Measurements from ENCODE around the gene LARGE1.

The LARGE1 gene

GRCh38 chr22:33707581-33707980, 212.7 kb downstream of the LARGE1 start:
- no peak for DNase-seq

GRCh38 chr22:33706100-33706499, 214.2 kb downstream of the LARGE1 start:
- DNase-seq = no peak

DNA sequence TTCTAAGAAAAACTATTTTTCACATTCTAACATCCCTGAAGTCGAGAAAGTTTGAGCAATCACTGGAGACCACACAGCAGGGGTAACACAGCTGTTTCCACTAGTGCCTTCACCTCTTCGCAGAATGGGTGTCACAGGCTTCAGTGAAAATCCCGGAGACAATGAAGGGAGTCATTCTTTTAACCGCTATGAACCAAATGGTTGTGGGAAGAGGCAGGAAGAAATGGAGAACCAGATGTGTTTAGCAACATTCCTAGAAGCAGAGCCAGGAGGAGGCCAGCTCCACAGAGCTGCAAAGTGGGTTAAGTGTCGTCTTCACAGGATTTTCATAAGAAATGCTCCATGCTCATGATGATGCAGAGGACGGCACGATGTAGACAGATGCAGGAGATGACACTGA, 221.1 kb downstream of the LARGE1 start:
- no peak for DNase-seq

DNA sequence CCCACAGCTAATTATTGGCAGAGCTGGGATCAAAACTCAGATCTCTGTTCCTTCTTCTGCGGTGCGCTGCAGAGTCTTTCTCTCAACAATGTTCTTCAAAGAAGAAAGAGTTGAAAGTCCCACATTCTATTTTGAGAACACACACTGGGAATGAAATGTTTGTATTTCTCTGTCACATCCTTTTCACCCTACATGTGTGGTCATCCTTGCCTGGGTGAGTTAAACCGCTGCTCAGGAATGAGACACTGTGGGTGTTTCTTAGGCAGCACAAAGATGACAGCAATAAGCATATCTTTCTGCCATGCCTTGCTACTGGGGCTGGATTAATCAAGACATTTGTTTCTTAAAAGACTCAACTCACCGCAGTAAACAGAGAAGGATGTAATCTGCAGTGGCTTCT, 222.6 kb downstream of the LARGE1 start:
- no peak for DNase-seq

DNA sequence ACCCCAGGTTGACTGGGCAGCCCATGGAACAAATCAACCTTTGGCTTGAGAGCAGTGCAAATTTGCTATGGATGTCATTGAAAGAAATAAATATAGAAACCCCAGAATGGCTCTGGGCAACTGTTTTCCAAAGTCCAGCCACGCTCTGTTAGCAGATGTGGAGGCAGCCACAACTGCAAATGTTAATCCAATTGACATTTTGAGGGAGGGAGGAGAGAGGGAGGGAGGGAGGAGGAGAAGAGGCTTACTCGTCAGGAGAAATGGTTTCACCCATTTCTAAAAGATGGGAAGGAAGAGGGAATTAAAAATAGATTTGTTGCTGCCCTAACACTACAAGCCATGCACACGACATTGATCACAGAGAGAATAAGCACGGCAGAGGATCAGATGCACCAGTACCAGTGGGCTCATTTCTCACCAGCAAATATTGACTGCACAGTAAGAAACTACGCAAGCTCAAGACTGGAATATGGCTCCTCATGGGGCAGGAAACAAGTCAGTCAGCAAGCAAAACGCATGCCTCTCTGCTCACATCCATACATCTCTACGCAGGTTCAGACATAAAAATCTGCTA, 229.1 kb downstream of the LARGE1 start:
- DNase-seq = no peak

- no peak for DNase-seq
Measured at GRCh38 chr22:33688903-33689302, 231.4 kb downstream of the LARGE1 start.

DNA sequence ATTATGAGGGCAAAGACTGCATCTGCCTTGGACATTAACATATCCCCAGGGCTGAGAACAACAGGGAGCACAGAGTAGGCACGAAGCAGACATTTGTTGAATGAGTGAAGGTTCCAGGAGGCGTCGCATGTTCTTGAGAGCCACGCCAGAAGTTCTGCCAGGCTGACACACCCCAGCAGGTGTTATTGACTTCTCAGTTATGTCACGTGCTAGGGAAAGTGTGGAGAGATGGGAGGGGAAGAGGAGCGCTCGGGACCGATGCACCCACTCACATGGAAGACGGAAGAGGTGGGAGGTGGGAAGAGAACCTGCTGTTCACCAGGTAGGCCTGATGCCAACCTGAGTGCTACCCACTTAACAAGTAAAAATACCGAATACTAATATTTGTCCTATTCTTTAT, 232.8 kb downstream of the LARGE1 start:
- DNase-seq = no peak

GRCh38 chr22:33684087-33684486, 236.2 kb downstream of the LARGE1 start:
- DNase-seq = no peak

DNA sequence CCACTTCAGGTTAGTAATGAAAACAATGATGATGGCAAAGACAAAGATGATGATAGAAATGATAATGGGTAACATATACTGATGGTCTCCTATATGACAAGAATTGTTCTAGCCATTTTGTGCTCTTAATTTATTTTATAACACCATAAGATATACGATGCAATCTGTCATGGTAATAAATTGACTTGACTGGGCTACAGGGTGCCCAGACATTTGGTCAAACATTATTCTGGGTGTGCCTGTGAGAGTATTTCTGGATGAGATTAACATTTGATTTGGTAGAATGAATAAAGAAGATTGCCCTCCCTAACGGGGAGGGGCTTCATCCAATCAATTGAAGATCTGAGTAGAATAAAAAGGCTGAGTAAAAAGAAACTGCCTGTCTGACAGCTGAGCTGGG, 237.3 kb downstream of the LARGE1 start:
- no peak for DNase-seq

GRCh38 chr22:33680632-33681031, 239.6 kb downstream of the LARGE1 start:
- no peak for DNase-seq

- DNase-seq = no peak
Measured at GRCh38 chr22:33678523-33678922, 241.8 kb downstream of the LARGE1 start.

GRCh38 chr22:33677536-33677935, 242.7 kb downstream of the LARGE1 start:
- no peak for DNase-seq

DNA sequence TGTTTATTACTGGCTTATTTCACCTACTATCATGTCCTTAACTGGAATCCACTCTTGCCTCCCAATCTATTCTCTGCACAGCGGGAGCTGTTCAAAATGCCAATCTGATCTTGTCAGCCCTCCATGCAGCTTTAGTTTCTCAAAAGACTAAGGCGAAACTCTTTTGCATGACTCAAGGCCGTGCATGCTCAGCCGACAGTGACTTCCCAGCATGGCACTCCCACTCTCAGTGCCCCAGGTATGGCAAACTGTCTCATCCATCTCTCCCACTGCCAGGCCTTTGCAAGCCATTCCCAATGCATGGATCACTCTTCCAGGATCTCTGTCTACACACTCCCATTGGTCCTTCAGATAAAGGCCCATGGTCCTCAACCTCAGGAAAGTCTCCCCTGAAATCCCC, 245.9 kb downstream of the LARGE1 start:
- no peak for DNase-seq

DNA sequence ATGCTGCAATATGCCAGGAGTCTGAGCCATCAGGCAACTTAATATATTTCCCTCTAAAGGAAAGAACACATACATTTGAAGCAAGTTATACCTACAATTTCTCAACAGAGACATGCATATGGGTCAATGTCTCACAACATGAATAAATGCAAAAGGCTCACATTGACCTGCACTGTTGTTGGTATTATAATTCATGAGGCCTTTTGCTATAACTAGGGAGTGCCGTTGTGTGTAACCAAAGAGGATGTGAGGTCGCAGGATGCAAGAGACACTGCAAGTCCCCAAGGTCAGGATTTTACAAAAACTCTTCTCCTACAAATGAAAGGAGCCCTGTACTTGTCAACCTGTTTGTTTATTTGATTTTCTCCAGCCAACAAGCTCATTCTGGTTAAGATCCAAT, 250.5 kb downstream of the LARGE1 start:
- no peak for DNase-seq

DNA sequence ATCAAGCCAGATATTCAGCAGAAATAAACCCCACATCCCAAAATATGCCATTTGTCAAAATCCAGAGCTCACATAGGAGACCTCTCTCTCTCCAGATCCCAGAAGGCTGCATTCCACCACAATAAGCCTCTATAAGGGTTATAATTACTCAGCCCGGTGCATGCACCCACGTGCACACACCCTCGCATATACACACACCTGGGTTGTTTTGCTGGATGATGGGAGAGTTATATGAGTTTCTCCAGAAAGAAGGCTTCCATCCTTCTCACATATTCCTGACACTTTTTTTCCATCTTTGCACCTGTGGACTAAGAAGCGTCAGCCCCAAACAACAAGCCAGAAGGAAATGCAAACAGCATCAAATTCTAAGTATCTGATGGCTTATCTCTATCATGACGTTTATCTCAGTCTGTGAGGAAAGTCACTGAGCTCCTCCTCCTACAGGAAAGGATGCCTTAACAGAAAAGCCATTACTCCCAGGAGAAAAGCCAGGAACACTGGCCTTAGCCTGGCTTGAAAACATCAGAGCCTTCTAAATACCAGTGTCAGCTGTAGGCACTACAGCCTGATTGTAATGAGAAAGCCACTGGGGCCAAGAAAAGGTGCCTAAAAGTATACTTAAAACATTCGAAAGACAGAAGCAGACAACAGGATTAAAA, 253.2 kb downstream of the LARGE1 start:
- no peak for DNase-seq

DNA sequence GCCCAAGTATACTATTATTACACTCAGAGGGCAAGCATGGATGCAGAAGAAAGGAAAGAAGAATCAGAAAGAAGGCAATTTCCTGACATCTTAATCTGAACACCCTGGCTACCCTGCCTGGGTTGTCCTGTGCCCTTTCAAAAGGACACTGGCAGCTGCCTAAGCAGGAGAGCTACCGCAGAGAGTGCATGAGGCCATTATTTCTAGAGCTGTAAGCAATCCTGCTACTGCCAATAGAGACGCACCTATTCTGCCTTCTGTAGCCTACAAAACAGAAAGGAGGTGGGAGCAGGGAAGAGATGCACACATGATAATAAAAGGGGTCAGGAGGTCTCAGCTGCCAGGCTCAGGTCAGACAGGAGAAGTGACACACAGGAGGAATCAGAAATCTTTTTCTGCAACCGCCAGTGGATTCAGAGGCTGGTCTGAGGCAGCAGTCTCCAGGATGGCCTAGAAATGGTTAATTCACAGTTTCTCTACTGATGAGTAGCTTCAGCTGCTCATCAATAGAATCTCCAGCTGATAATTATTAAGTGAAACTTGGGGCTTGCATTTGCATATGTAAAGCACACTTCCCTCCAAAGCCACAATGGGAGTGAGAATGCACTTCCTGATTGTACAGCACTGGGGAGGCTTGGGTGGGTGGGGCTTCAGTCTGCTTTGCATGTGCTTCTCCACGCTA, 253.9 kb downstream of the LARGE1 start:
- DNase-seq = no peak

GRCh38 chr22:33659448-33659847, 260.8 kb downstream of the LARGE1 start:
- no peak for DNase-seq

- no peak for DNase-seq
Measured at GRCh38 chr22:33658775-33659174, 261.5 kb downstream of the LARGE1 start.

- no peak for DNase-seq
Measured at GRCh38 chr22:33657670-33658069, 262.6 kb downstream of the LARGE1 start.

DNA sequence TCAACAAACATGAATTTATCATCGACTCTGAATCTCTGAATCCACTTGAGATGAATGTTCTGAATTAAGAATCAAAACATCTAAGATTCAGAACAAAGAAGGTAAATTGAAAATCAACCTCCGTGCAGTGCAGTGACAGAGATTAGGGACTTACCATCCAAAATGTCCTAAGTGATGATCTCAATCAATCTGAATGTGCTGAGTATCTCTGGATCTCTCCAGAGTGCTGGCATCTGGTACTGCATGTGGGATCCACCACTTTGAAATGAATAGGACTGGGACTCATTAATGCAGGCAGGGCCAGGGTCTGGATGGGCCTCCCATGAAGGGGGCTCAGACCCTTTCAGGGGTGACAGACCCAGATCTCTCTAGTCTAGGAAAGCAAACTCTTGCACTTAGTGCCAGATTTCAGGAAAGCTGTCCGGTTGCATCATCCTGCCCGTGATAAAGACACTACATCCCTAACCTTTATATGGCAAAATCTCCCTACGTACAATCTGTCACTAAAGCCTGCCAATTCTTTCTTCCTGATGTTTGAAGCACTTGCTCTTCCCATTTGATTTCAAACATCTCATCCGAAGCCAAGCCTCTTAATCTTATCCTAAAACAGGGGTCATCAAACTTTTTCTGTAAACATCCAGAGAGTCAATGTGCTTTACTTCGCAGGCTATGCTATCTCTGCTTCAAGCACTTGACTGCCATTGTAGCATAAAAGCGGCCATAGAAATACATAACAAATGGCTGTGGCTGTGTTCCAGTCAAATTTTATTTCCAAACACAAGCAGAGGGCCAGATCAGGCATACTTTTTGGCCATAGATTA, 263.3 kb downstream of the LARGE1 start:
- DNase-seq = no peak

- DNase-seq = no peak
Measured at GRCh38 chr22:33654173-33654895, 265.9 kb downstream of the LARGE1 start.

GRCh38 chr22:33653532-33654063, 266.7 kb downstream of the LARGE1 start:
- DNase-seq = no peak

- no peak for DNase-seq
Measured at GRCh38 chr22:33652615-33653014, 267.7 kb downstream of the LARGE1 start.

Measured in activated CD8-positive, alpha-beta memory T cell treated with anti-CD3 and anti-CD28 coated beads, Interleukin-2, amount 50 U/mL, for 4 hours (primary cell).